H1 (cell line): ENCODE data around the gene USH1C. TPM values are rescaled to one million over a fixed set of nuclear protein-coding genes. Genes with fewer than 3 reads are reported as not detected.

Experiments
- CTCF ChIA-PET: fragments of 300-600 bp; sonication (Branson Sonifier 250); formaldehyde crosslinking; loops from one replicate; lab custom pipeline; 2021; ENCODE audit not compliant: partially characterized antibody; lab: Charles Lee
- POLR2A ChIA-PET: fragments of 300-600 bp; sonication (Branson Sonifier 250); formaldehyde crosslinking; loops from one replicate; lab custom pipeline; 2021; ENCODE audit warnings: inconsistent platforms; ENCODE audit not compliant: partially characterized antibody; lab: Charles Lee
- DNase-seq, 2 experiments: peaks; one replicate each; pipeline versions ENCODE4 v3.0.0 to v3.0.0-alpha.2; 2010 to 2022; ENCODE audit warnings: low spot score in 2 of 2, low read depth in 1 of 2, mixed read lengths in 1 of 2
- FAIRE-seq: peaks from 2 replicates; lab custom pipeline; 2011; peaks lifted over from hg19 to GRCh38; lab: Jason Lieb, UNC
- H2AFZ ChIP-seq: 2 replicates; pipeline ENCODE4 v1.8.1; 2012; ENCODE audit warnings: low read length, inconsistent platforms
- H2AK5ac ChIP-seq: 2 replicates; pipeline ENCODE4 v1.6.1; 2013; ENCODE audit warnings: low read depth, low read length
- H2BK120ac ChIP-seq: replicated peaks from 2 replicates; pipeline ENCODE3; 2013; ENCODE audit warnings: low read depth, low read length, inconsistent platforms
- H2BK12ac ChIP-seq: 2 replicates; pipeline ENCODE4 v1.6.1; 2013; ENCODE audit warnings: low read depth, low read length
- H2BK15ac ChIP-seq: 2 replicates; pipeline ENCODE4 v1.6.1; 2013; ENCODE audit warnings: low read length
- H2BK20ac ChIP-seq: 2 replicates; pipeline ENCODE4 v1.6.1; 2013; ENCODE audit warnings: low read length
- H2BK5ac ChIP-seq: 2 replicates; pipeline ENCODE4 v1.6.1; 2013; ENCODE audit warnings: low read depth, low read length
- H3K14ac ChIP-seq: 2 replicates; pipeline ENCODE4 v1.6.1; 2013; ENCODE audit warnings: inconsistent platforms; ENCODE audit not compliant: insufficient read length
- H3K18ac ChIP-seq: 2 replicates; pipeline ENCODE4 v1.6.1; 2013; ENCODE audit warnings: low read length; ENCODE audit errors: extremely low read depth
- H3K23ac ChIP-seq: 2 replicates; pipeline ENCODE4 v1.6.1; 2013; ENCODE audit warnings: inconsistent platforms; ENCODE audit not compliant: insufficient read length
- H3K23me2 ChIP-seq: 2 replicates; pipeline ENCODE4 v1.6.1; 2013; ENCODE audit warnings: low read depth, low read length
- H3K27ac ChIP-seq: 2 replicates; pipeline ENCODE4 v1.6.1; 2011; ENCODE audit warnings: low read depth, low read length, inconsistent platforms
- H3K27me3 ChIP-seq, 4 experiments: replicated peaks in 1 of 4; 1 replicate in 1 of 4; 2 replicates in 3 of 4; pipeline versions ENCODE4 v1.6.1 to v1.8.1; 2011 to 2013; ENCODE audit warnings: low read length in 3 of 4, mild to moderate bottlenecking in 3 of 4, inconsistent platforms in 2 of 4, mixed read lengths in 2 of 4, moderate library complexity in 1 of 4; ENCODE audit not compliant: control insufficient read depth in 3 of 4, insufficient read depth in 3 of 4; ENCODE audit errors: extremely low read depth in 1 of 4
- H3K36me3 ChIP-seq, 4 experiments: 2 replicates each; pipeline versions ENCODE4 v1.6.1 to v1.8.1; 2011 to 2013; ENCODE audit warnings: mild to moderate bottlenecking in 4 of 4, low read length in 3 of 4, moderate library complexity in 2 of 4, control low read depth in 1 of 4, inconsistent platforms in 1 of 4; ENCODE audit not compliant: insufficient read depth in 4 of 4, control insufficient read depth in 2 of 4
- H3K4ac ChIP-seq: replicated peaks from 2 replicates; pipeline ENCODE3; 2013; ENCODE audit warnings: low read length, low read depth, mixed read lengths, inconsistent platforms; ENCODE audit not compliant: insufficient read length
- H3K4me1 ChIP-seq, 4 experiments: replicated peaks in 1 of 4; 1 replicate in 1 of 4; 2 replicates in 3 of 4; pipeline versions ENCODE4 v1.6.1 to v1.8.1; 2011 to 2013; ENCODE audit warnings: low read length in 3 of 4, inconsistent platforms in 2 of 4, mixed read lengths in 1 of 4; ENCODE audit not compliant: insufficient read depth in 4 of 4, control insufficient read depth in 3 of 4
- H3K4me2 ChIP-seq, 2 experiments: 2 replicates each; pipeline versions ENCODE4 v1.6.1 to v1.8.1; 2011 to 2013; ENCODE audit warnings: low read depth in 2 of 2, low read length in 2 of 2, control low read depth in 1 of 2, inconsistent platforms in 1 of 2, mild to moderate bottlenecking in 1 of 2; ENCODE audit not compliant: insufficient read depth in 1 of 2
- H3K4me3 ChIP-seq, 4 experiments: fragments of 200-600, 300-600 bp in 1 of 4; sonication (generic), shearing (Covaris generic), sonication (Bioruptor Twin) in 1 of 4; 2 replicates each; pipeline versions ENCODE4 v1.5.1 to v1.8.1; 2011 to 2016; ENCODE audit warnings: low read length in 4 of 4, low read depth in 3 of 4, control low read depth in 2 of 4, inconsistent platforms in 2 of 4, mild to moderate bottlenecking in 2 of 4, mixed read lengths in 1 of 4, moderate library complexity in 1 of 4; ENCODE audit not compliant: insufficient read depth in 2 of 4; ENCODE audit errors: extremely low read depth in 1 of 4
- H3K56ac ChIP-seq: replicated peaks from 2 replicates; pipeline ENCODE3; 2013; ENCODE audit warnings: low read depth, mild to moderate bottlenecking, mixed read lengths, low read length, inconsistent platforms; ENCODE audit not compliant: insufficient read length
- H3K79me1 ChIP-seq: 2 replicates; pipeline ENCODE4 v1.6.1; 2013; ENCODE audit warnings: low read depth, low read length, control low read depth
- H3K79me2 ChIP-seq, 2 experiments: 2 replicates each; pipeline versions ENCODE4 v1.6.1 to v1.8.1; 2012 to 2013; ENCODE audit warnings: low read length in 2 of 2, mild to moderate bottlenecking in 2 of 2, inconsistent platforms in 1 of 2; ENCODE audit not compliant: insufficient read depth in 2 of 2, control insufficient read depth in 1 of 2
- H3K9ac ChIP-seq, 4 experiments: replicated peaks in 1 of 4; 1 replicate in 1 of 4; 2 replicates in 3 of 4; pipeline versions ENCODE4 v1.6.1 to v1.8.1; 2011 to 2013; ENCODE audit warnings: low read depth in 3 of 4, low read length in 3 of 4, control low read depth in 2 of 4, mild to moderate bottlenecking in 2 of 4, moderate library complexity in 2 of 4, inconsistent platforms in 1 of 4; ENCODE audit errors: extremely low read depth in 1 of 4
- H3K9me3 ChIP-seq, 2 experiments: 2 replicates each; pipeline versions ENCODE4 v1.6.1 to v1.8.1; 2012 to 2013; ENCODE audit warnings: mild to moderate bottlenecking in 2 of 2, moderate library complexity in 2 of 2, control low read depth in 1 of 2, inconsistent platforms in 1 of 2, low read depth in 1 of 2, low read length in 1 of 2, mixed read lengths in 1 of 2; ENCODE audit not compliant: insufficient read depth in 2 of 2
- H4K20me1 ChIP-seq, 2 experiments: replicated peaks in 1 of 2; 2 replicates each; pipeline versions ENCODE3 to v1.8.1; 2011 to 2013; ENCODE audit warnings: inconsistent platforms in 2 of 2, low read length in 2 of 2, mild to moderate bottlenecking in 1 of 2; ENCODE audit not compliant: insufficient read depth in 2 of 2, control insufficient read depth in 1 of 2
- H4K5ac ChIP-seq: 2 replicates; pipeline ENCODE4 v1.6.1; 2013; ENCODE audit warnings: low read length, low read depth, mixed read lengths, inconsistent platforms; ENCODE audit not compliant: insufficient read length
- H4K8ac ChIP-seq: 2 replicates; pipeline ENCODE4 v1.8.0; 2013; ENCODE audit warnings: mild to moderate bottlenecking, moderate library complexity, low read length, inconsistent platforms; ENCODE audit not compliant: insufficient read depth; ENCODE audit errors: extremely low read depth
- H4K91ac ChIP-seq: replicated peaks from 2 replicates; pipeline ENCODE3; 2013; ENCODE audit warnings: low read length, mixed read lengths, inconsistent platforms; ENCODE audit not compliant: insufficient read length
- BCL11A ChIP-seq, 2 experiments: IDR thresholded peaks; one replicate each; pipeline ENCODE4 v1.6.1; 2011; ENCODE audit warnings: low read depth in 2 of 2, low read length in 2 of 2, mild to moderate bottlenecking in 2 of 2
- CEBPB ChIP-seq: IDR thresholded peaks from 2 replicates; pipeline ENCODE4 v1.6.1; 2012; ENCODE audit warnings: low read depth, low read length
- CREB1 ChIP-seq: IDR thresholded peaks from 2 replicates; pipeline ENCODE4 v1.6.1; 2012; ENCODE audit warnings: inconsistent platforms
- FOSL1 ChIP-seq: IDR thresholded peaks from 2 replicates; pipeline ENCODE4 v1.6.1; 2011; ENCODE audit warnings: mild to moderate bottlenecking, low read depth, low read length, moderate library complexity; ENCODE audit not compliant: insufficient read depth
- GABPA ChIP-seq: IDR thresholded peaks from 2 replicates; pipeline ENCODE4 v1.6.1; 2011; ENCODE audit warnings: mild to moderate bottlenecking, low read length, moderate library complexity, borderline replicate concordance; ENCODE audit not compliant: insufficient read depth
- MAFK ChIP-seq: IDR thresholded peaks from 2 replicates; pipeline ENCODE4 v1.6.1; 2012; ENCODE audit warnings: low read depth, mild to moderate bottlenecking, improper control_type of control experiment, low read length
- MAX ChIP-seq: IDR thresholded peaks from 2 replicates; pipeline ENCODE4 v1.6.1; 2012; ENCODE audit warnings: inconsistent platforms
- NRF1 ChIP-seq: IDR thresholded peaks from 2 replicates; pipeline ENCODE4 v1.6.1; 2011; ENCODE audit warnings: mild to moderate bottlenecking, low read depth, low read length, improper control_type of control experiment
- POLR2A ChIP-seq, 2 experiments: IDR thresholded peaks; 1 replicate in 1 of 2; 2 replicates in 1 of 2; pipeline ENCODE4 v1.6.1; 2011; ENCODE audit warnings: low read depth in 2 of 2, low read length in 2 of 2, mild to moderate bottlenecking in 2 of 2; ENCODE audit errors: control extremely low read depth in 1 of 2
- RXRA ChIP-seq: IDR thresholded peaks from 2 replicates; pipeline ENCODE4 v1.6.1; 2011; ENCODE audit warnings: low read depth, mild to moderate bottlenecking, low read length, moderate library complexity; ENCODE audit not compliant: insufficient read depth
- SP1 ChIP-seq: IDR thresholded peaks from 2 replicates; pipeline ENCODE4 v1.6.1; 2011; ENCODE audit warnings: low read depth, low read length
- SUZ12 ChIP-seq: fragments of 200-600 bp; sonication (generic); IDR thresholded peaks from 2 replicates; pipeline ENCODE4 v1.6.1; 2012; ENCODE audit warnings: mild to moderate bottlenecking, inconsistent platforms, low read length, moderate library complexity, mixed read lengths
- TAF1 ChIP-seq: IDR thresholded peaks from 2 replicates; pipeline ENCODE4 v1.6.1; 2011; ENCODE audit warnings: mild to moderate bottlenecking, low read depth, low read length
- TAF7 ChIP-seq: optimal IDR thresholded peaks from 2 replicates; pipeline ENCODE3; 2011; ENCODE audit warnings: low read depth, mild to moderate bottlenecking, inconsistent platforms, low read length, moderate library complexity, borderline replicate concordance
- WGBS, 2 experiments: shearing (Covaris generic) in 1 of 2; methylation state at CpG; one replicate each; pipeline versions ENCODE4 v1.1.6 to v1.1.7; 2013 to 2015; ENCODE audit warnings: low lambda C conversion rate in 2 of 2, mixed read lengths in 2 of 2, inconsistent platforms in 1 of 2, low coverage in 1 of 2, missing lambda C conversion rate in 1 of 2; ENCODE audit not compliant: insufficient replicate concordance in 2 of 2, insufficient coverage in 1 of 2, insufficient read length in 1 of 2; ENCODE audit errors: extremely low coverage in 1 of 2, missing lambda C conversion rate in 1 of 2; 5-methylcytosine and 5-hydroxymethylcytosine counted together
- polyA plus RNA-seq, 7 experiments: library from polyadenylated mRNA; depleted of rRNA in 3 of 7; stranded (reverse) in 5 of 7; unstranded in 2 of 7; fragments of >200 nt in 5 of 7; fragments of 200-250 nt in 2 of 7; gene quantifications; 1 replicate in 5 of 7; 2 replicates in 1 of 7; 4 replicates in 1 of 7; pipeline versions ENCODE4 v1.2.1 to v1.2.3, GENCODE V29; 2011 to 2013; ENCODE audit warnings: missing spikeins in 2 of 7, mixed read lengths in 2 of 7
- total RNA-seq: library from RNA; stranded (reverse); fragmentation: NEBNext Ultra II Directional; extraction: Animal tissue kit (Norgen Biotek cat#: 25700); gene quantifications from 2 replicates; pipeline ENCODE4 v1.2.1, GENCODE V29; 2021

Gene USH1C
- total and polyA plus RNA-seq, 2 of the 8 experiments (the other 6 are each of a cell fraction or from before 2014, with no cell fraction given): 1.3 to 1.6 TPM

GRCh38 chr11:17477361-17477760 is 66.9 kb downstream of the USH1C start:
- no peak for FAIRE-seq

More at GRCh38 chr11:17477361-17477760, 66.9 kb downstream of the USH1C start:
- 75% methylated on average over 4 of the region's 6 CpGs; no CpG with 5 or more reads in 1 of the 2 experiments for WGBS, 2 experiments
- Histone ChIP-seq H3K79me1 (no peaks in the 10 kb centered on the region), H4K5ac (no peak overlapping the region), H4K8ac (peak overlapping the region; percentile 4; the same call in 1 of the 2 replicates), H3K56ac (no peak overlapping the region), H3K9me3 (no peaks in the 10 kb centered on the region), H4K91ac (no peak overlapping the region), H3K14ac (no peak overlapping the region), H2BK12ac (no peak overlapping the region), H3K27me3 (peaks cover 32 to 59% (median 54%) of the 10 kb centered on the region in 4 experiments), H2BK20ac (no peak overlapping the region), H2BK5ac (no peak overlapping the region; the same call in 1 of the 2 replicates), H3K4me3 (peak overlapping the region in 1 of 4 experiments; percentile 89; a peak in 2 of 8 replicates), H3K79me2 (no peaks in the 10 kb centered on the region), H3K23ac (no peak overlapping the region), H3K18ac (no peak overlapping the region), H3K27ac (no peak overlapping the region), H2BK120ac (no peak overlapping the region), H3K36me3 (no peaks in the 10 kb centered on the region), H2AK5ac (no peak overlapping the region), H3K4me2 (peak overlapping the region; percentile 71 to 92), H3K4ac (no peak overlapping the region), H3K4me1 (peaks cover 4 to 10% (median 8%) of the 10 kb centered on the region in 4 experiments; a peak in 6 of 7 replicates), H3K23me2 (peaks cover 12% of the 10 kb centered on the region), H3K9ac (no peak overlapping the region), H2AFZ (no peak overlapping the region), H2BK15ac (no peak overlapping the region), H4K20me1 (peaks cover 0 to 7% of the 10 kb centered on the region in 2 experiments)
- ChIA-PET POLR2A (interaction anchor here (0.6 to 1.9 kb wide), 4 partner anchors 13 to 89 kb away, joined by 3 to 6 read pairs (median 3); partner anchors contain the start of gene KCNJ11), CTCF (interaction anchor here (1.1 to 10.1 kb wide), 5 partner anchors 8 to 93 kb away, joined by 3 to 111 read pairs (median 5); partner anchors contain the start of gene KCNJ11)
- TF ChIP-seq CEBPB (no peak), SP1 (no peak), GABPA (no peak), CREB1 (no peak), NRF1 (no peak), POLR2A (IDR thresholded peaks at IDR 0.05; ENCODE audit: control extremely low read depth in 1 of 2, low read depth in 2 of 2, low read length in 2 of 2) (no peak), MAFK (no peak), FOSL1 (no peak), MAX (no peak), TAF1 (no peak), RXRA (no peak), TAF7 (no peak), SUZ12 (no peak), BCL11A (IDR thresholded peaks at IDR 0.05; ENCODE audit: low read depth in 2 of 2, low read length in 2 of 2) (no peak)
- DNase-seq: no peak
